Measurements from ENCODE around the gene ACER3.

ACER3 gene

DNA sequence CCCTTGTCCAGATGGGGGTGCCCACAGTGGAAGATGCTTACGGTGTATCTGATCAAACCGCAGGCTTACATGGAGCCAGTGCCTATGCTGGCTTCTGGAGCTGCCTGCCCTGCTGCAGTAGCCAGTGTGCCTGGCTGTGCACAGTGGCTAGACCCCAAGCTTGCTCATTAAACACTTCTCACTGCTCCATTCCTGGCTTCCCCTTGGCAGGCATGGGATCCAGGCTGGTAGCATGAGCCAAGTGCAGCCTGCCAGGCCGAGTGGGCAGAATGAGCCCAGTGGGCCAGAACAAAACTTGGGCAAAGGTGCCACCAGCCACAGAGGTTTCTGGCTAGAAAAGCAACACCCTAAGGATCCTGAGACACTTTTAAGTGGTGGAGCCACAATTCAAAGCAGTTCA is 118.1 kb downstream of the ACER3 start:
- Histone ChIP-seq H3K27me3 (no peaks in the 10 kb centered on the region), H3K4me2 (no peak overlapping the region), H3K4me1 (no peaks in the 10 kb centered on the region), H4K20me1 (no peaks in the 10 kb centered on the region), H3K27ac (no peak overlapping the region), H3K36me3 (peaks cover 23% of the 10 kb centered on the region), H3K9me3 (peaks cover 26% of the 10 kb centered on the region), H3K9ac (no peak overlapping the region), H3K4me3 (no peak overlapping the region)
- no peak for TF ChIP-seq Cebpa-rat (IDR thresholded peaks at IDR 0.05)

DNA sequence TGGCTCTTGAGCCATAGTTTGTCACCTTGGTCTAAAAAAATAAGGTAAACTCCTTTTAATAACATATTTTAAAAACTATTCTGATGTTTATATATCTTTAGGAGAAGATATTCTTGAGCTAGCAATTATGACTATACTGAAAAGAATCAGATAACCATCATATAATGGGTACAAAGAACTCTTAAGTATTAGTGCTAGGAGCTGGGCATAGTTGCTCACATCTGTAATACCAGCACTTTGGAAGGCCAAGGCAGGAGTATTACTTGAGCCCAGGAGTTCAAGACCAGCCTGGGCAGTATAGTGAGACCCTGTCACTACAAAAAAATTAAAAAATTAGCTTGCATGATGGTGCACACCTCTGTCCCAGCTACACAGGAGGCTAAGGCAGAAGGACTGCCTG is 119.5 kb downstream of the ACER3 start:
- no peaks in the 10 kb centered on the region for H4K20me1 ChIP-seq
- no peak overlapping the region for H3K4me2 ChIP-seq
- no peak overlapping the region for H3K9ac ChIP-seq
- H3K9me3 ChIP-seq: peaks cover 26% of the 10 kb centered on the region
- H3K4me3 ChIP-seq: no peak overlapping the region
- TF ChIP-seq Cebpa-rat (IDR thresholded peaks at IDR 0.05): no peak
- no peaks in the 10 kb centered on the region for H3K4me1 ChIP-seq
- peaks cover 23% of the 10 kb centered on the region for H3K36me3 ChIP-seq
- H3K27ac ChIP-seq: no peak overlapping the region
- H3K27me3 ChIP-seq: no peaks in the 10 kb centered on the region

- TF ChIP-seq Cebpa-rat (IDR thresholded peaks at IDR 0.05): no peak
- Histone ChIP-seq H3K4me1 (no peaks in the 10 kb centered on the region), H3K9me3 (no peaks in the 10 kb centered on the region), H3K36me3 (no peaks in the 10 kb centered on the region), H3K4me2 (no peak overlapping the region), H3K27me3 (no peaks in the 10 kb centered on the region), H4K20me1 (no peaks in the 10 kb centered on the region), H3K9ac (no peak overlapping the region), H3K4me3 (no peak overlapping the region), H3K27ac (no peak overlapping the region)
These were observed 124.0 kb downstream of the ACER3 start for GRCh38 chr11:76984743-76985142.

DNA sequence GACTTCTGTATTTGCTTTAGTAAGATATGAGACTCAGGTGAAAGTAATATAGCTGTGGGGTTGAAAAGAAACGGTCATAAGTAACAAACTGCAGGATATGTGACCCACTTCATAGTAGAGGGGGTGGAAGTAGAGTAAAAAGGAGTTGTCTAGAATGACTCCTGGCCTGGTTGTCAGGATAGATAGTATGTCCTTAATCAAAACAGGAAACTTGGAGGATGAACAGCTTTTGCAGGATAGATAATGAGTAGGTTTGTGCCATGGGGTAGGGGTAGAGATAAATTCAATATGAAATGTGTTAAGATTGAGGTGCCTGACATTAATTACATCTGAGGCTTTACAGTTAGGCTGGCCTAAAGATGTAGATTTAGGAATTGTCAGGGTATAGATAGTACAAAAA is 126.5 kb downstream of the ACER3 start:
- Histone ChIP-seq H3K9me3 (no peaks in the 10 kb centered on the region), H4K20me1 (no peaks in the 10 kb centered on the region), H3K4me2 (no peak overlapping the region), H3K4me1 (no peaks in the 10 kb centered on the region), H3K27ac (no peak overlapping the region), H3K36me3 (no peaks in the 10 kb centered on the region), H3K9ac (no peak overlapping the region), H3K27me3 (no peaks in the 10 kb centered on the region), H3K4me3 (no peak overlapping the region)
- TF ChIP-seq Cebpa-rat (IDR thresholded peaks at IDR 0.05): no peak

DNA sequence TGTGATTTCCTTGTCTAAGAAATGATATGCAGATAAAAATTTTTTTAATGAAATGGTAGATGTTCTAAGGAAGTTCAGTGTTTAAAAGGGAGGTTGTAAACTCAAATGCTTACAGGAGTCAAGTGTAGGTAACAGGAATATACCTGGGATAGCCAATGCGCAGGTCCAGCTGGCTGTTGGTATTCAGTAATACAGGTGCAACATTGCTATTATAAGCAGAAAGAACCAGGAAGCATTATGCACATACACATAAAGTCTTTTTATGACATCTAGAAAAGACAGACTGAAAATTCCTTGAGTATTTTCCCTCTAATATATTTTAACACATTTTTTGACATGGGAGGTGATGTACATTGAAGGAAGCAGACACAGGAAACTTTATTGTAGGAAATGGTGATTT is 129.9 kb downstream of the ACER3 start:
- Histone ChIP-seq H3K4me3 (no peak overlapping the region), H3K36me3 (no peaks in the 10 kb centered on the region), H3K27ac (no peak overlapping the region), H3K27me3 (no peaks in the 10 kb centered on the region), H3K9ac (no peak overlapping the region), H3K4me1 (no peaks in the 10 kb centered on the region), H3K4me2 (no peak overlapping the region), H4K20me1 (no peaks in the 10 kb centered on the region), H3K9me3 (no peaks in the 10 kb centered on the region)
- TF ChIP-seq Cebpa-rat (IDR thresholded peaks at IDR 0.05): no peak

GRCh38 chr11:76995081-76995576 is 134.4 kb downstream of the ACER3 start:
- no peak for TF ChIP-seq Cebpa-rat (IDR thresholded peaks at IDR 0.05)
- no peaks in the 10 kb centered on the region for H3K4me1 ChIP-seq
- no peaks in the 10 kb centered on the region; the same call in 1 of the 2 replicates for H3K36me3 ChIP-seq
- no peak overlapping the region for H3K4me2 ChIP-seq
- H3K27ac ChIP-seq: no peak overlapping the region
- no peak overlapping the region for H3K4me3 ChIP-seq
- H4K20me1 ChIP-seq: no peaks in the 10 kb centered on the region
- no peak overlapping the region for H3K9ac ChIP-seq
- H3K27me3 ChIP-seq: no peaks in the 10 kb centered on the region
- H3K9me3 ChIP-seq: no peaks in the 10 kb centered on the region

- Histone ChIP-seq H3K9me3 (no peaks in the 10 kb centered on the region), H4K20me1 (no peaks in the 10 kb centered on the region), H3K9ac (no peak overlapping the region), H3K27me3 (no peaks in the 10 kb centered on the region), H3K4me3 (no peak overlapping the region), H3K4me1 (no peaks in the 10 kb centered on the region), H3K27ac (no peak overlapping the region), H3K4me2 (no peak overlapping the region), H3K36me3 (no peaks in the 10 kb centered on the region; the same call in 1 of the 2 replicates)
- TF ChIP-seq Cebpa-rat (IDR thresholded peaks at IDR 0.05): no peak
These were observed 136.8 kb downstream of the ACER3 start for GRCh38 chr11:76997512-76997911.

GRCh38 chr11:76999597-76999996 is 138.9 kb downstream of the ACER3 start:
- no peak for TF ChIP-seq Cebpa-rat (IDR thresholded peaks at IDR 0.05)
- Histone ChIP-seq H3K9me3 (no peaks in the 10 kb centered on the region), H3K4me3 (no peak overlapping the region), H3K27me3 (no peaks in the 10 kb centered on the region), H3K27ac (no peak overlapping the region), H3K36me3 (no peaks in the 10 kb centered on the region; the same call in 1 of the 2 replicates), H4K20me1 (no peaks in the 10 kb centered on the region), H3K4me1 (no peaks in the 10 kb centered on the region), H3K9ac (no peak overlapping the region), H3K4me2 (no peak overlapping the region)

GRCh38 chr11:77001613-77002012 is 140.9 kb downstream of the ACER3 start:
- H3K4me3 ChIP-seq: no peak overlapping the region
- no peak overlapping the region for H3K4me2 ChIP-seq
- TF ChIP-seq Cebpa-rat (IDR thresholded peaks at IDR 0.05): no peak
- no peak overlapping the region for H3K27ac ChIP-seq
- H3K9ac ChIP-seq: no peak overlapping the region
- no peaks in the 10 kb centered on the region for H3K9me3 ChIP-seq
- no peaks in the 10 kb centered on the region for H3K27me3 ChIP-seq
- H3K4me1 ChIP-seq: no peaks in the 10 kb centered on the region
- H4K20me1 ChIP-seq: no peaks in the 10 kb centered on the region
- H3K36me3 ChIP-seq: no peaks in the 10 kb centered on the region; the same call in 1 of the 2 replicates

DNA sequence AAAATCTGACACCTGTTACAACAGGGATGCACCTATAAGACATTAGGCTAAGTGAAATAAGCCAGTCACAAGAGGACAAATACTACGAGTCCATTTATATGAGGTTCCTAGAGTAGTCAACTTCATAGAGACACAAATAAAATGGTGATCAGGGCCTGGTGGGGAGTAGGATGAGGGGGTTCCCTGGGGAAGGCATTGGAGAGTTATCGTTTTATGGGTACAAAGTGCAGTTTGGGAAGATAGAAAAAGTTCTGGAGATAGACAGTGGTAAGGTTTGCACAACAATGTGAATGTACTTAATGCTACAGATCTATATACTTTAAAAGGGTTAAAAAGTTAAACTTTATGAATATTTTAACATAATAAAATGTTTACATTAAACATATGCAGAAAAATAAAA is 142.1 kb downstream of the ACER3 start:
- H3K9ac ChIP-seq: no peak overlapping the region
- no peak overlapping the region for H3K4me2 ChIP-seq
- no peaks in the 10 kb centered on the region for H3K9me3 ChIP-seq
- H3K4me1 ChIP-seq: no peaks in the 10 kb centered on the region
- no peak overlapping the region for H3K27ac ChIP-seq
- no peaks in the 10 kb centered on the region for H4K20me1 ChIP-seq
- H3K27me3 ChIP-seq: no peaks in the 10 kb centered on the region
- no peak for TF ChIP-seq Cebpa-rat (IDR thresholded peaks at IDR 0.05)
- H3K4me3 ChIP-seq: no peak overlapping the region
- H3K36me3 ChIP-seq: peaks cover 3% of the 10 kb centered on the region; the same call in 1 of the 2 replicates

GRCh38 chr11:77003963-77004362 is 143.2 kb downstream of the ACER3 start:
- TF ChIP-seq Cebpa-rat (IDR thresholded peaks at IDR 0.05): no peak
- no peaks in the 10 kb centered on the region for H3K9me3 ChIP-seq
- no peaks in the 10 kb centered on the region for H3K4me1 ChIP-seq

More at GRCh38 chr11:77003963-77004362, 143.2 kb downstream of the ACER3 start:
- H3K36me3 ChIP-seq: peaks cover 8% of the 10 kb centered on the region; the same call in 1 of the 2 replicates
- H3K27me3 ChIP-seq: no peaks in the 10 kb centered on the region
- H3K4me2 ChIP-seq: no peak overlapping the region
- H4K20me1 ChIP-seq: no peaks in the 10 kb centered on the region
- H3K9ac ChIP-seq: no peak overlapping the region
- H3K27ac ChIP-seq: no peak overlapping the region
- no peak overlapping the region for H3K4me3 ChIP-seq
